Hepatocyte (in vitro differentiated cells): Measurements from ENCODE around the gene TAF5.

Experiments
- EZH2 ChIP-seq: fragments of 200-600 bp; sonication (generic); IDR thresholded peaks from 2 replicates; pipeline ENCODE4 v1.6.1; 2016; ENCODE audit warnings: antibody characterized with exemption, mild to moderate bottlenecking, borderline replicate concordance
- TF ChIP-seq, protein P1 (sequence below): fragments of 200-600 bp; sonication (generic); IDR thresholded peaks from 2 replicates; pipeline ENCODE4 v1.5.1; 2016; ENCODE audit warnings: antibody characterized with exemption, mild to moderate bottlenecking; ENCODE audit not compliant: poor library complexity

DNA sequence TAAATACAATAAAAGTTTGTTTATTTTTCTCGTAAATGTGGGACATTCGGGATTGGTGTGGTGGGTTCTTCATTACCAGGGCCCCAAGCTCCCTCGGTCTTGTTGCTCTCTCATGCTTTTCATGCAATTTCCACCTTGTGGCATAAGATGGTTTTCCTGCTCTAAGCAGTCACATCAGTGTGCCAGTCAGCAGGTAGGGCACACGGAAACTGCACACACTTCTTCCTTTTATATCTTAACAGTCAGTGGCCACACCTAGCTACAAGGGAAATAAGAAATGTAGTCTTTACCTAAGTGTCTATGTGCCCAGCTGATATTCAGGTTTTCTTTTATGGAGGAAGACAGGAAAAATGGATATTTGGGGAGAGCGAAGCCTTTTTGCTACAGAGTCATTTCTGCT lies 6.5 kb downstream of the TAF5 start:
- no peak for TF ChIP-seq EZH2
- TF ChIP-seq, protein P1, sequence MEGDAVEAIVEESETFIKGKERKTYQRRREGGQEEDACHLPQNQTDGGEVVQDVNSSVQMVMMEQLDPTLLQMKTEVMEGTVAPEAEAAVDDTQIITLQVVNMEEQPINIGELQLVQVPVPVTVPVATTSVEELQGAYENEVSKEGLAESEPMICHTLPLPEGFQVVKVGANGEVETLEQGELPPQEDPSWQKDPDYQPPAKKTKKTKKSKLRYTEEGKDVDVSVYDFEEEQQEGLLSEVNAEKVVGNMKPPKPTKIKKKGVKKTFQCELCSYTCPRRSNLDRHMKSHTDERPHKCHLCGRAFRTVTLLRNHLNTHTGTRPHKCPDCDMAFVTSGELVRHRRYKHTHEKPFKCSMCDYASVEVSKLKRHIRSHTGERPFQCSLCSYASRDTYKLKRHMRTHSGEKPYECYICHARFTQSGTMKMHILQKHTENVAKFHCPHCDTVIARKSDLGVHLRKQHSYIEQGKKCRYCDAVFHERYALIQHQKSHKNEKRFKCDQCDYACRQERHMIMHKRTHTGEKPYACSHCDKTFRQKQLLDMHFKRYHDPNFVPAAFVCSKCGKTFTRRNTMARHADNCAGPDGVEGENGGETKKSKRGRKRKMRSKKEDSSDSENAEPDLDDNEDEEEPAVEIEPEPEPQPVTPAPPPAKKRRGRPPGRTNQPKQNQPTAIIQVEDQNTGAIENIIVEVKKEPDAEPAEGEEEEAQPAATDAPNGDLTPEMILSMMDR = no peak
